Hepatocyte (in vitro differentiated cells): ENCODE data around the gene TMEM151A. TPM values are rescaled to one million over a fixed set of nuclear protein-coding genes. Genes with fewer than 3 reads are reported as not detected.
A peak's percentile ranks its signal among the peaks of the same experiment; 100 is the strongest.

Experiments
- DNase-seq: peaks from one replicate; pipeline ENCODE4 v3.0.0-alpha.2; 2016; ENCODE audit warnings: low spot score
- H2AFZ ChIP-seq: fragments of 200-600 bp; sonication (generic); 2 replicates; pipeline ENCODE4 v1.6.0; 2016; ENCODE audit warnings: antibody characterized with exemption, mild to moderate bottlenecking
- H3K27ac ChIP-seq: fragments of 200-600 bp; sonication (generic); 2 replicates; pipeline ENCODE4 v1.5.1; 2016; ENCODE audit warnings: mild to moderate bottlenecking
- H3K27me3 ChIP-seq: fragments of 200-600 bp; sonication (generic); 2 replicates; pipeline ENCODE4 v1.6.1; 2016
- H3K36me3 ChIP-seq: fragments of 200-600 bp; sonication (generic); replicated peaks from 2 replicates; pipeline ENCODE4 v1.5.1; 2016; ENCODE audit warnings: low read depth; ENCODE audit not compliant: insufficient read depth
- H3K4me1 ChIP-seq: fragments of 200-600 bp; sonication (generic); 2 replicates; pipeline ENCODE4 v1.5.1; 2016; ENCODE audit warnings: mild to moderate bottlenecking, moderate library complexity; ENCODE audit not compliant: insufficient read depth
- H3K4me2 ChIP-seq: fragments of 200-600 bp; sonication (generic); 2 replicates; pipeline ENCODE4 v1.6.0; 2016
- H3K4me3 ChIP-seq: fragments of 200-600 bp; sonication (generic); 2 replicates; pipeline ENCODE4 v1.5.1; 2016; ENCODE audit warnings: mild to moderate bottlenecking
- H3K79me2 ChIP-seq: fragments of 200-600 bp; sonication (generic); 2 replicates; pipeline ENCODE4 v1.6.0; 2017; ENCODE audit warnings: mild to moderate bottlenecking
- H3K9me2 ChIP-seq: fragments of 200-600 bp; sonication (generic); replicated peaks from 2 replicates; pipeline ENCODE4 v1.6.0; 2017; ENCODE audit warnings: mild to moderate bottlenecking; ENCODE audit not compliant: insufficient read depth
- H3K9me3 ChIP-seq: fragments of 200-600 bp; sonication (generic); 2 replicates; pipeline ENCODE4 v1.5.1; 2016; ENCODE audit warnings: low read depth, mild to moderate bottlenecking
- H4K20me1 ChIP-seq: fragments of 200-600 bp; sonication (generic); 2 replicates; pipeline ENCODE4 v1.6.0; 2016; ENCODE audit warnings: mild to moderate bottlenecking; ENCODE audit not compliant: insufficient read depth, poor library complexity, severe bottlenecking
- EZH2 ChIP-seq: fragments of 200-600 bp; sonication (generic); IDR thresholded peaks from 2 replicates; pipeline ENCODE4 v1.6.1; 2016; ENCODE audit warnings: antibody characterized with exemption, mild to moderate bottlenecking, borderline replicate concordance
- EZH2phosphoT487 ChIP-seq: fragments of 200-600 bp; sonication (generic); IDR thresholded peaks from one replicate; pipeline ENCODE4 v1.6.1; 2018; ENCODE audit warnings: antibody characterized with exemption, mild to moderate bottlenecking, low read depth, moderate library complexity; ENCODE audit not compliant: unreplicated experiment, severe bottlenecking
- WGBS: methylation state at CpG from one replicate; pipeline ENCODE4 v1.1.6; 2016; ENCODE audit warnings: low lambda C conversion rate; ENCODE audit errors: missing lambda C conversion rate; 5-methylcytosine and 5-hydroxymethylcytosine counted together
- polyA plus RNA-seq: library from polyadenylated mRNA; unstranded; fragments of >200 nt; fragmentation: Nextera tagmentation; extraction: Ambion mirVana; gene quantifications from 2 replicates; pipeline ENCODE4 v1.2.1, GENCODE V29; 2016
- total RNA-seq: library from RNA; depleted of rRNA; stranded (reverse); fragments of >200 nt; gene quantifications from 2 replicates; pipeline ENCODE4 v1.2.3, GENCODE V29; 2014
- TF ChIP-seq, protein P1 (sequence below): fragments of 200-600 bp; sonication (generic); IDR thresholded peaks from 2 replicates; pipeline ENCODE4 v1.5.1; 2016; ENCODE audit warnings: antibody characterized with exemption, mild to moderate bottlenecking; ENCODE audit not compliant: poor library complexity

The TMEM151A gene
- total and polyA plus RNA-seq, 2 experiments from 2014 or later = 21.4 to 36.4 TPM

DNA sequence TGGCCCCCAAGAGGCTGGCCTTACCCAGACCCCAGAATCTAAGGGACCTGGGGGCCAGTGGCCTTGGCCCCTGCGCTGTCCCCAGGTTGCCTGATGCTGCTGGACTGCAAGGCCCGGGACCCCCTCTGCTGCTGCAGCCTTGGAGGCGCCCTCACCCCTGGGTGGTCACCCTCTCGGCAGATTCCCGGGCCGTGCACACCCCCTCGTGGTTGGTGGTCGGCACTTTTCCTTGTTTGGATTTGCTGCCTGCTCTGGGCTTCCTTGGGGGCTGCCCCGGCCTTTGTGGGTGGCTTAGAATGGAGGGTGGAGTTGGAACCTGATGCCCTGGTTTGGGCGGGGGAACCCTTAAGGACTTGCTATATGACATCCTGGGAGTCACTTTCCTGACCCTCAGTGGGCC, 39.2 kb downstream of the TMEM151A start:
- Histone ChIP-seq H3K4me3 (no peak overlapping the region), H3K79me2 (peaks cover 7% of the 10 kb centered on the region), H3K9me3 (no peaks in the 10 kb centered on the region), H3K9me2 (no peaks in the 10 kb centered on the region), H2AFZ (no peak overlapping the region), H3K4me1 (peaks cover 39% of the 10 kb centered on the region), H3K27ac (no peak overlapping the region), H3K27me3 (no peaks in the 10 kb centered on the region), H4K20me1 (no peaks in the 10 kb centered on the region), H3K4me2 (no peak overlapping the region), H3K36me3 (no peaks in the 10 kb centered on the region)
- TF ChIP-seq, protein P1, sequence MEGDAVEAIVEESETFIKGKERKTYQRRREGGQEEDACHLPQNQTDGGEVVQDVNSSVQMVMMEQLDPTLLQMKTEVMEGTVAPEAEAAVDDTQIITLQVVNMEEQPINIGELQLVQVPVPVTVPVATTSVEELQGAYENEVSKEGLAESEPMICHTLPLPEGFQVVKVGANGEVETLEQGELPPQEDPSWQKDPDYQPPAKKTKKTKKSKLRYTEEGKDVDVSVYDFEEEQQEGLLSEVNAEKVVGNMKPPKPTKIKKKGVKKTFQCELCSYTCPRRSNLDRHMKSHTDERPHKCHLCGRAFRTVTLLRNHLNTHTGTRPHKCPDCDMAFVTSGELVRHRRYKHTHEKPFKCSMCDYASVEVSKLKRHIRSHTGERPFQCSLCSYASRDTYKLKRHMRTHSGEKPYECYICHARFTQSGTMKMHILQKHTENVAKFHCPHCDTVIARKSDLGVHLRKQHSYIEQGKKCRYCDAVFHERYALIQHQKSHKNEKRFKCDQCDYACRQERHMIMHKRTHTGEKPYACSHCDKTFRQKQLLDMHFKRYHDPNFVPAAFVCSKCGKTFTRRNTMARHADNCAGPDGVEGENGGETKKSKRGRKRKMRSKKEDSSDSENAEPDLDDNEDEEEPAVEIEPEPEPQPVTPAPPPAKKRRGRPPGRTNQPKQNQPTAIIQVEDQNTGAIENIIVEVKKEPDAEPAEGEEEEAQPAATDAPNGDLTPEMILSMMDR = no peak
- TF ChIP-seq EZH2 (no peak), EZH2phosphoT487 (no peak)
- DNase-seq = no peak
- WGBS = 76% methylated on average over 10 of the region's 10 CpGs

DNA sequence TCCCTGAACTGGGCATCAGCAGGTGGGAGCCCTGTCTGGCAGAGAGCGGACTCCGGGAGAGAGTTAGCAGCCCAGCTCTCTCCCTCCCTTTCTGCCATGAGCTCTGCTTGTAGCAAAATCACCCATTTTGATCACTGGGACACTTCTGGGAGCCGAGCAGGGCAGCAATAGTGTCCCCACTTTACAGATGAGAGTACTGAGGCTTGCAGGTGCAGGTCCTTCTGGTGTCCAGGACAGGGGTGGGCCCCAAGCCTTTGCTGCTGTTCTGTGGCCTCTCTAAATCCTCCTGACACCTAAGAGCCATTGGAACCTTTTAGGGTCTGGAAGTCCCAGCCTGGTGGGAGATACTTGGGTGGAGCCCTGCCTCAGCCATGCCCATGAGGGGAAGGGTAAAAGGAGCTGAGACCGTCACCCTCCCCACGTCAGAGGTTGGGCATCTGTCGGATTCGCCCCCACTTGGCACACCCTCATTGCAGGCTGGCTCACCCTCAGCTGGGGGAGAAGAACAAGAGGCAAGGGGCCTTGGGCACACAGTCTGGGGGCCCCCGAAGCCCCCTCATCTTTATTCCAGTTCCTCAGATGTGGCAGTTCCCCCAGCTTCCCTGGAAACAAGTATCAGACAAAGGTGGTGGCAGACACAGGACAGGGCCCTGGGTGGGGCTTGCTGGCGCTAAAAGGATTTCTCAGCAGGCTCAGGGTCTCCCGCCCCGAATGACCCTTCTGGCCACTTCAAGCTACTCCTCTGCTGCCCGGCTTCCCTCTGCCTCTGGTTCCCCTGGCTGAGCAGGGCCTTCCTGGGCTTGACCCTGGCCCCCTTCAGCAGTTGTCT, 40.1 kb downstream of the TMEM151A start:
- H3K36me3 ChIP-seq = no peaks in the 10 kb centered on the region
- H3K4me3 ChIP-seq = no peak overlapping the region
- H3K4me2 ChIP-seq = no peak overlapping the region
- no peaks in the 10 kb centered on the region for H3K9me3 ChIP-seq
- H3K9me2 ChIP-seq = no peaks in the 10 kb centered on the region
- peaks cover 37% of the 10 kb centered on the region for H3K4me1 ChIP-seq
- 92% methylated on average over 12 of the region's 12 CpGs for WGBS
- no peaks in the 10 kb centered on the region for H4K20me1 ChIP-seq
- no peak for TF ChIP-seq EZH2
- no peak for TF ChIP-seq EZH2phosphoT487
- TF ChIP-seq, protein P1 = no peak
- peaks cover 7% of the 10 kb centered on the region for H3K79me2 ChIP-seq
- no peak overlapping the region for H3K27ac ChIP-seq
- H3K27me3 ChIP-seq = no peaks in the 10 kb centered on the region
- no peak overlapping the region for H2AFZ ChIP-seq
- no peak for DNase-seq

DNA sequence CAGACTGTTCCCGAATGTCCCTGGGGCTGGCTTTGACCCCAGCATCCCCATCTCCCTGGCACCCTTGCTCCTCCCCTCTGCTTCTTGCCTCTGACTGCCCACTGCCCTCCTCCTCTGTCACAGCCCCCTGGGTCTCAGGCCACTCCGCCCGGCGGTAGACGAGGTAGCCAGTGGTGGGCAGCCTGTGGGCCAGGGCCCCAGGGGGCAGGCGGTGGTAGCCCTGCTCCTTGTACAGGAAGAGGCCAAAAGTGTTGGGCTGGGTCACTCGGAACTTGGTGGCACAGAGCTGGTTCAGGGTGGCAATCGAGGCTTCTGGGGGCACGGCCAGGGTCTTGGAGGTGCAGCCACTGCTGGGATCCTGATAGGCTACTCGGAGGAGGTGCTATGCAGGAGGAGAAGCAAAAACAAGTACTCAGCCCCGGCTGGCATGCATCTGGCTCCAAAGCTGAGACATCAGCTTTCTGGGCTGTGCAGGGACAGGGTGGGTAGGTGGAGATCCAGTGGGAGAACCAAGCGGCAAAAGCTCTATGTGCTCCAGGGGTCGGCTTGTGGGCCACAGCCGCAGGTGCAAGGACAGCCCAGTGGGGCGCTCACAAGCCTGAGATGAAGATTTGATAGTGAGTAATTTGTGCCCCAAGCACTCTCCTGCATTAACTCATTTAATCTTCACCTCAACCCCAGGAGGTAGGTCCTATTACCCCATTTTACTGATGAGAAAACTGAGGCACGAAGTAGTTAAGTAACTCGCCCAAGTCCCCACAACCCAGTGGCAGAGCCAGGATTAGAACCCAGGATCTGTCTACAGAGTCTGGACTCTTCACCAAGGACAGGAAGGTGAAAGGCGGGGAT, 40.9 kb downstream of the TMEM151A start:
- Histone ChIP-seq H2AFZ (no peak overlapping the region), H3K9me3 (no peaks in the 10 kb centered on the region), H3K4me3 (no peak overlapping the region), H3K27ac (no peak overlapping the region), H3K79me2 (peaks cover 7% of the 10 kb centered on the region), H3K27me3 (no peaks in the 10 kb centered on the region), H3K9me2 (no peaks in the 10 kb centered on the region), H4K20me1 (no peaks in the 10 kb centered on the region), H3K36me3 (no peaks in the 10 kb centered on the region), H3K4me1 (peaks cover 32% of the 10 kb centered on the region), H3K4me2 (no peak overlapping the region)
- DNase-seq = peak; percentile 2
- WGBS = 84% methylated on average over 18 of the region's 18 CpGs
- TF ChIP-seq EZH2phosphoT487 (no peak), EZH2 (no peak)
- TF ChIP-seq, protein P1 = no peak
